ENCODE measurements around the gene DLGAP1.

Gene DLGAP1

DNA sequence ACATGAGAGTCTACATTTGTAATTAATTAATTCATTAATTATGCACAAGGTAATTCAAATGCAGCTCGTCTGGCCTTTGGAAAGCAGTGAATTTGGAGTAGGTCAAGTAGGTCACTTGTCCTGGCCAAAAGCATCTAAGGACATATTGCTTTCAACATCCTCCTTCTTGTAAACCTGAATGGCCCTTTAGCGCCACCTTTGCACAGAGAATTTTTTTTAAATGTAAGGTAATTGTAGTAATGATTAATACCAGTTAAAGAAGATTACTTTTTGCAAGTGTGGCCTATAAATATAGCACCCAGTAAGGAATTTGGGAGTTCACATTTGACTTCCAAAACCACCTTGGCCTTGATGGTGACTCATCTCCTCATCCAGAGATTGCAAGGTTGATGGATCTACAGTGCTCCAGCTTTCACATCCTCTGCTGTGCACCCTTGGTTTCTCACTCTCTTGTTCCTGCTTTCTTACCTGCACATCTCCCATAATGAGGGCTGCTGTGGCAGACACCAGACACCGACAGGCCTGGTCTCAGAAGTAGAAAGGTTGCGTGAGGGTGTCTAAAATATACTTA, 523.5 kb downstream of the DLGAP1 start:
- DNase-seq (ENCODE audit: low spot score) = no peak

DNA sequence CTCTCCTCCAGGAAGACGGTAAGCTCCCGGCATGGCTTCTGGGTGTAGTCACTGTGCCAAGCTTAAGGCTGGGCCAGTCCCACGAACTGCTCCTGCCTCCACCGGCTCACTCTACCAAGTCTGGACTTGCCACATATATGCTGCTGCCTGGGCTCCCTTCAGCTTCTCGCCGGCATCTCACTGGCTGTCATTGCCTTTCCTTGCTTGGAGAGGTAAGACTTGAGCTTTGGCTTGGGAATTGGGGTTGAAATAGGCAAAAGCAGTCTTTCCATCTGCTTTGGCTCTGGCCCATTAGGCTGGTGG, 524.1 kb downstream of the DLGAP1 start:
- DNase-seq (ENCODE audit: low spot score) = no peak

DNA sequence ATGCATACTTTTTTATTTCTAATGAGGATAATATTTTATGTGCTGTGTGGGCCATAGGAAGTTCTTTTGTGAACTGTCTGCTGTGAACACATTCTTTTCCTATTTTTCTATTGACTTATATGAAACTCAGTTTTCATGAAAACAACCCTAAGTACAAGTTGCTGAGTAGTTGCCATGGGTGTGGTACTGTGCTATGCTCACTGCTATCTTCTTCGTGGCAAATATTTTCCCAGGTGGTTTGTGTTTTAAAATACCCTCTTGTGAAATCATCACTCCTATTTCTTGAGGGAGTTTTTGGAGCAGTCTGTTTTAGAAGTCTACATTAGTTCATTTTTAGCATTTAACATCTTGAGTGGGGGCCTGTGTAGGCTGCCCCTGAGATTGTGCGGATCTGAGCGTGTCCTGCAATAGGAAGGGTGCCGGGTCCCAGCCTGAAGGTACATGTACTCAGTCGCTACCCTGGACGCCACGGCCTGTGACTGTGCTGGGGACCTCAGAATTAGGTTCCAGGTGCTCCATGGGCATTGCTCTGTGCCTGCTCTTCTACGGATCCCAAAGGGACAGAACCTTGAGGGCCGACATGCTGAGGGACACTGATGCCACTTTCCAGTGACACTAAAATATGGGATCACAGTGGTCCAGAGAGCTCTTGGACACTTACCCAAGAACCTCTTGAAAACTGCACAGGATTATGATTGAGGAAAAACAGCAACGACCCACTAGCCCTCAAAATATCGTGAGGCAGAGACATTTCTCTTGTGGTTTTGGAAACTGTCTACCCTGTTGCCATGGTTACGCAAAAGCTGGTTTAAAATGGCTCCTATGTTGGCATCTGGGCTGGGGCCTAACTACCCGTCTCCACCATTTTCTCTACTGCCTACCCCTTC, 524.7 kb downstream of the DLGAP1 start:
- DNase-seq (ENCODE audit: low spot score) = no peak

DNA sequence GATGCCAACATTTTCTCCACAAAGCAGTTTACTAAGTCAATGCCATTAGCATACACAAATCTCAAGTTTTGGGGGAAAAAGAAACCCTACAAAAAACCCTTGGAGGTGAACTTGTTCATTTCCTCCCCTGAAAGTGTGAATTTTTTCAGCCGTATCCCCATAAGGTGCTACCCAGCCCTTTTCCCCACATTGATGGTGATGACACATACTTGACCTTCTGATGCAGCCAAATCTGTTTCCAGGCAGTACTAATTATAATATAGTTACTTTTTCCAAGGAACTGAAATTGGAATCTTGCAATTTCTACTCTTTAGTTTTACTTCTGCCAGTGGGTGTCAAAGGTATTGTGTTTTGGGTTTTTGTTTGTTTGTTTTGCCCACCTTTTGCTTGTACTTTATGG, 530.7 kb downstream of the DLGAP1 start:
- DNase-seq (ENCODE audit: low spot score) = no peak

DNA sequence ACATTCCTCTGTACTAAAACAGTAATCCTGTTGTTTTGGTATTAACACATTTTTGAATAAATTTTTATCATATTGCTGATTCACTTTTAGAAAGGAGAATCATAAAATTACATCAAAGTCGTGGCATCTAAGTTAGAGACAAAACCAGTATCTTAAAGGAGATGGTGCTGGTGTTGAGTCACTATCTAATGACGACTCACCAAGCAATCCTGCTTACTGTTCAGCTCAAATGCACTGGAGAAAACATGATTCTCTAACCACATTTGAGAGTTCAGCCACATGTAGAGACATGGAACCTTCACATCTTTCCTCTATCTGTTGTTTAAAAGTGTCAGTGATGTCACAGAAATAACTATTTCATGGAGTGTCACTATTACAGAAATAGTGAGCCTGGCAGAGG, 531.4 kb downstream of the DLGAP1 start:
- DNase-seq (ENCODE audit: low spot score) = no peak

DNA sequence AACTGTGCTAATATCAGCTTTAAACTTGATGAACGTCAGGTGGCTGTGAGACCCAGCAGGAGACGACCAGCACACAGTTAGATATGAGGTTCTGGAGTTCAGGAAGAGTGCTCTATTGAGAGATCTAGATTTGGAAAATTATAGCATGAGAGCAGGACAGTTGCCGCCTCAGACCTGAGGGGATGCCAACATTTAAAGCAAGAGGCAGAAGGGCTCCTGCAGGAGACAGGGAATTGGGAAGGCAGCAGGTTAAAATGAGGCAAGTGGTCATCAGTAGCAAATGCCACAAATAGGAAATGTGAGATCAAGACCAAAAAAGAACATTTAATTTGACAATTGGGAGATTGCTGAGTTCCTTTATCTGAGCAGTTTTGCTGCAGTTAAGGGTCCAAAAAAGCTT, 533.3 kb downstream of the DLGAP1 start:
- DNase-seq (ENCODE audit: low spot score) = no peak

DNA sequence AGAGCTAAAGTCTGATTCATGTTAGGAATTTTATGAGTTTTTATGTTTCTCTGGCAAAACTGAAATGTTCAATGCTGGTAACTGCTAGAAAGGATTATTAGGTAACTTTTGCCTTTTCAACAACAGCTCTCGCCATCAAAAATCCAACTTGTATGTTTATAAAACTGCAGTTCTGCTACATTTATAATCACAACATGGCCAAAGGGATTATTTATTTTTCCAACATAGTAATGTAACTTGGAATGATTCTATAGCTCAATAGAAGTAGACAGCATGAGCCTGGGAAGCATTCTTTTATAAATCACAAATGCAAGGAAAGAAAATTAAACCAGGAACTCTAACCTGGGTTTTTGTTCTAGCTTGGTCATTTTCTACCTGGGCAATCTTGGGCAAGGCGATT, 534.3 kb downstream of the DLGAP1 start:
- DNase-seq (ENCODE audit: low spot score) = no peak

DNA sequence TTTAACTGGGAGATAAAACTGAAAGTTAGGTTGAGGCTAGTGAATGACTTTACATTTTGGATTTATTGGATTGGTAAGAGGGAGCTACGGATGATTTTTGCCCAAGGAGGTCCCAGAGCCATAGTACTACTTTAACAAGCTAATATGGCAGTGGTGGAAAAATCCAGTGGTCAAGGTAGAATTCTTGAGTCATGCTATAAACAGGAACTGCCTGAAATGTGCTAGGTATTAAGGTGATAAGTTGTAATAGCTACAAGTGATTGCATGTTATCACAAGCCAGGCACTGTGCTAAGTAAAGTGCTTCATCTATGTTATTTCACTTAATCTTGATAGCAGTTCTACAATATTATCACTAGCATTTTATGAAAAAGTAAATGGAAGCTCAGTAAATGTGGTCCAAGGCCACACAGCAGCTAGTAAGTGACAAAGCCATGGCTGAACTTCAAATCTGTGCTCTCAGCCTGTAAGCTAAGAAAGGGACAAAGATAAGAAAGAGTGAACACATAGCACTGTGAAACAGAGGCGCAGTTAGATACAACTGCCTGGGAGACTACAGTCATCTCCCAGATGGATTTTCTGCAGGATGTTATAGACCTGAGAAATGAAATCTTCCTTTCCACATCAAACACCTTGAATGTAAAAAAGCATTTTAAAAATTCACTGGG, 535.6 kb downstream of the DLGAP1 start:
- no peak for DNase-seq (ENCODE audit: low spot score)

DNA sequence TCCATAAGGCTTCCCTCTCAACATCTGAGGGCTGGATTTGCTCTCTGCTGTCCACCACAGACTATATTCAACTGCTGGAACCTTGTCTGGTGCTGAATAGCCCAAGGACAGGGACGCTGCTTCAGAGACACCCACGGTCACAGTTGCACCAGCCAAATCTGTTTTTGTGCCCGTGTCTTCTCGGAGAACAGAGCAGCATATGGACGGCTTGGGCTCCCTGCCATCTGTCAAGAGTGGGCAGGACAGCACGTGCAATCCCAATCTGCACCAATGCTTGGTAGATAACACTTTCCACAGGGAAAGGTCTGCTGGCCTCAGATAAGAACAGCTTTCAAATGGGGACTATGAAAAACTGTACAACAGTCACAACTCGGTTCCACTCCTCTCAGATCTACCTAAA, 539.0 kb downstream of the DLGAP1 start:
- no peak for DNase-seq (ENCODE audit: low spot score)

DNA sequence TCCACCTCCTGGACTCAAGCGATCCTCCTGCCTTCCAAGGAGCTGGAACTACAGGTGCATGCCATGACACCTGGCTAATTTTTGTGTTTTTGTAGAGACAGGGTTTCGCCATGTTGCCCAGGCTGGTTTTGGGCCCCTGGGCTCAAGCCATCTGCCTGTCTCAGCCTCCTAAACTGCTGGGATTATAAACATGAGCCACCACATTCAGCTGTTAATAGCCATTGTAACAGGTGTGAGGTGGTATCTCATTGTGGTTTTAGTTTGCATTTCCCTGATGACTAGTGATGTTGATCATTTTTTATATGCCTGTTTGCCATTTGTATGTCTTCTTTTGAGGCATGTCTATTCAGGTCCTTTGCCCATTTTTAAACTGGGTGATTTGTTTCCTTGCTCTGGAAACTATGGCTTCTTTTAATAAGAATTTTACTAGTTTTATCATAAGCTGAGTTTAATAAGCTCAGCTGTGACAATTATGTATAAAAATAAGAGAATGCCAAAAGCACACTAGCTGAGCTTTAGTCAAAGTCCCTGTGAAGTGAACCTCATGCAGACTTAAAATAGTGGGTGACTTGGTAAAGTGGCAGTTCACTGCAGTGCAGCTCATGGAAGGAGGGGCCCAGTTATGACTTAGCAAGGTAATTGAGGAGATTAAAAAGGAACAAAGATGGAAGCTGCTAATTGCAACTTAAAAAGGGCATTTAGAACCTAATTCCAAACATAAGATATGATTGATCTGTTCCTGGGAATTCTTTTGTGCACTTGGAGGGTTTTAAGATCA, 540.1 kb downstream of the DLGAP1 start:
- no peak for DNase-seq (ENCODE audit: low spot score)

DNA sequence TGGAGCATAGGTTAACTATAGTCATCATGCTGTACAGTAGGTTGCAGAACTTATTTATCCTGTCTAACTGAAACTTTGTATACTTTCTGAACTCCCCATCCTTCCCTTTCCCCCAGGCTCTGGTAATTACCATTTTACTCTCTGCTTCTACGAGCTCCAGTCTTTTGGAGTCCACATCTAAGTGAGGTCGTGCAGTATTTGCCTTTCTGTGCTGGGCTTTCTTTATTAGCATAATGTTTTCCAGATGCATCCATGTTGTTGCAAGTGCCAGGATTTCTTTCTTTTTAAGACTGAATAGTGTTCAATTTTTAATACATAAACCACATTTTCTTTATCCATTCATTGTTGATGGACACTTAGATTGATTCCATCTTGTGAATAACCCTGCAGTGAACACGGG, 541.0 kb downstream of the DLGAP1 start:
- DNase-seq (ENCODE audit: low spot score) = no peak

DNA sequence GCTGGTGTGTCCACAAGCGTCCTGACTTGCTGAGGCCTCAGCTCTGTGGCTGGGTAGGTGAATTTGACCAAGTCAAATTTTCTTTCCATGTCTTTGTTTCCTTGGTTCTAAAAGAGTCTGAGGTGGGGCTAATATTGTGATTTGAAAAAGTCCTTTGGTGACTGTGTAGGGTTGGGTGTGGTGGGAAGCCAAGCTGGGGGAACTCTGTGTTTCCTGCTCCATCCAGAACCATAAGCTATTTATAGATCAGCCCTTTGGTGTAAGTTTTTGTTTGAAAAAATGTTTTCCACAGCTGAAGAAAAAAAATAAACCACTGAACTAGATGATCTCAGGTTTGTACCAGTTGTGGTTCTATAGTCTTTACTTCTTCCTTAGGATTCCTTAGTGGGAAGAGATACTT, 542.4 kb downstream of the DLGAP1 start:
- DNase-seq (ENCODE audit: low spot score) = no peak

DNA sequence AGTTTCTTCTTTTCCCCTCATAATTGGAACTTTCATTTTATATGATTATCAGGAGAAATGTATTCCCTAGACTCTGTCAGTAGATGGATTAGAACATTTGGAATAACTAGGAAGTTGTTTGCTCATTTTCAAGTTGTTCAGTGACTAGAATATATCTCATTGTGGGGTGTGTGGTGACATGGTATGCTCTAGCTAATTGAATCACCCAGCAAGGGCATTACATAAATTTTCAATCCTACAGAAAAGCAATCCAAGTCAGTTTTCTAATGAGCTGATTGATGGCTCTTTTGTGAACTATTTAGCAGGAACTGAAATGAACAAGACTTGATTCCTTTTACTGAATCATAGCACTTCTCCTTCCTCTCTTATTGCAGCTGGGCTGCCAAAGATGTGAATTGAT, 543.7 kb downstream of the DLGAP1 start:
- no peak for DNase-seq (ENCODE audit: low spot score)

DNA sequence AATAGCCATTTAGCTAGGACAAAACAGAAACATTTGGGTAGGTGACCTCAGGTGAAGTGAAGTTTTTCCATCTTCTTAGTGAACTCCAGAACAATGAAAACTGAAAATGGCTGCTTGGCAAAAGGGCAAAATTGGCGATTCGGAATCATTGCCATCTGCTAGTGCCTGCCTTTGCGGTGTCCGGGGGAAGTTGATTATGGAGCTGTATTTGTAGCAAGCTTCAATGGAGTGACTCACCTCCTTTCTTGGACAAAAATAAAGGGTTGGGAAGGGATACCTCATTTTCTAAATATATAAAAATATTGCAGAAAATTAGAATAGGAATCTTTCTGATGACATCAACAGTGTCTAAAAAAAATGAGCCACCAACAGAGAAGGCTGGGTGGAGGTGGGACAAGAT, 544.6 kb downstream of the DLGAP1 start:
- DNase-seq (ENCODE audit: low spot score) = no peak

DNA sequence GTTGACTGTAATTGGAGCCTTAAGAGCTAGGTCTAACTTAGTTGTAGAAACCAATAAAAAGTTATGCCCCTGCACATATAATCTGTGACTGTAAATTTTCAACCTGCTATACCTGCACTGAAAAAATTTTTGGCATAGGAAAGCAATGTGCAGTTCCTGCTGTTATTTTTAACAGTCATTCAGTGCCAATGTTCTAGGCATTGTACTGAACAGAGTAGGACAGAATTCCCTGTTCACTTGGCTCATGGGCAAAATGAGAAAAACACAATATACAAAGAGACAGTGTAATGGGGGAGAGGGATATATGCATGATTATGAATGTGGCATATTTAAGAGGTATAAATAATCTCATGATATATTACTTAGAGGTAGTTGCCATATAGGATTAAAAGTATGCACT, 547.2 kb downstream of the DLGAP1 start:
- DNase-seq (ENCODE audit: low spot score) = no peak

DNA sequence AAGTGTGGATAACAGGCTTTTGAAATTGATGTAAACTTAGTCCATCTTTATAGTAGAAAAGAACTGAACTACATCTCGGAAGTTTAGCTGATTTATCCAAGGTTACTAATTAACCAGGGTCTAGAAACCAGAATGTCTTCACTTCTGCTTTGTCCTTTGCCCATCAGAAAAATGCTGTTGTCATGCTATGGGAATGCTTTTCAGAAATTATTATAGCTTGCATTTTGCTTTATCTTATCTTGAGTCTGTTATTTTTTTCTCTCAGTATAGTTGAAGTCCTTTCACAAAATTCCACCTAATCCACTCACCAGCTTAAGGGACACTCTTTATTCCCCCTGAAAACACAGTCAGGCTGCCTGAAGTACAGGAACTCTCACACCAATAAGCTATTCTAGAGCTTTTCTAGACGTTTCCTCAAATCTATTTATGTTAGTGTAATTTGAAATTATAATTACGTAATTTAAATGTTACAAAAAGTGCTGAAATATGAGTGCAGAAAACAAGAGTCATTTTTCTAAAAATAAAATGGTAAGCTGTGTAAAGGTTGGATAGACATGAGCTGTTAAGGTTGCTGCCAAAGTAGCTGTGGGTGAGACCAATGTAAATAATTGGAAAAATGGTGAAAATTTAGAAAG, 548.9 kb downstream of the DLGAP1 start:
- no peak for DNase-seq (ENCODE audit: low spot score)

DNA sequence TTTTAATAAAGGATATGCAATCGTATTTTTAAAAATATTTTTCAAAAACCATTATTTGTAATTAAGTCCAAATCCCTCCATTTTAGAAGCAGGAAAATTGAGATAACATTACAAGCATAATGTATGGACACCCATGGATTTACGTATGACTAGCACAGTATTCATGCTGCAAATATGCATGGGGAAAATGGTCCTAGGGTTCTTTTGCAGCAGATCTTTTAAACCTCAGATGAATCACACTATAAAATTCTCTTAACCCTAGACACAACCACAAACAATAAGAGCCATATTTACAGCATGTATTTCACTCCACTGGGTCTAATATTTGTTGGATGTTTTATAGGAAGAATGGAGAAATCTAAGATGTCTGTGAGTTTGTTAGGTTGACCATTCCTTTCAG, 551.8 kb downstream of the DLGAP1 start:
- DNase-seq (ENCODE audit: low spot score) = no peak

DNA sequence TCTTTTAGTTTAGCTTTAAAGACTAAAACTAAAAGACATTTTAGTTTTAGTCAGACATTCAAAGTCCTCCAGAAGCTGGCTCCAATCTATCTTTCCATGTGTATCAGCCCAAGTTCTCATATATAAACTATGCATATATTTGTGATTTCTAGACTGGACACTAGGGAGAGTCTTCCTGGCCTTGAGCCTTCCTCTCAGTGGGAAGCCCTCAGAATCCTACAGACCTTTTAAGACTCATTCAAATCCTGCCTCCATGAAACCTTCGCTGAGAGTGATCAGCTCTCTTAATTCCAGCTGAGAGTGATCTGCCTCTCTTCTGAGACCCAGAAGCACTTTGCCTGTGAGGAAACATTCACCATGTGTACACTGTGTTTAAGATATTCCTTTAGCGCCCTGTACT, 552.4 kb downstream of the DLGAP1 start:
- DNase-seq (ENCODE audit: low spot score) = no peak

DNA sequence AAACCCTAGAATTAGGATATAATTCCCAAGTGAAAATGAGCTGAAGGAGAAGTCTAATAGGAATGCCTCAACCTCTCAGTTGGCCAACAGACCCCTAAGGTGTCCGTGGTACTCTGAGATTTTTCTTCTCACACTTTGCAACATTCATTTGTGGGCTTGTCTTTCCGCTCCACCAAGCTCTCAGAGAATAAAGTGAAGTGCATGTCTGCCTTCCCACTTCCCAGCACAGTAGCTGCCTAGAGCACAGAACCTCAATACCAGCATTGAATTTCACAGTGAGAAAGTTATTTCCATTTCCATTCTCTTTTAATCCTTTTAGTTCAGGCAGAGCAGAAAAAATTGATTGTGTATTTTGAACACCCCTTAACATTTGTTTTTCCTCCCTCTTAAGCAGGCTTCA, 553.3 kb downstream of the DLGAP1 start:
- DNase-seq (ENCODE audit: low spot score) = no peak

DNA sequence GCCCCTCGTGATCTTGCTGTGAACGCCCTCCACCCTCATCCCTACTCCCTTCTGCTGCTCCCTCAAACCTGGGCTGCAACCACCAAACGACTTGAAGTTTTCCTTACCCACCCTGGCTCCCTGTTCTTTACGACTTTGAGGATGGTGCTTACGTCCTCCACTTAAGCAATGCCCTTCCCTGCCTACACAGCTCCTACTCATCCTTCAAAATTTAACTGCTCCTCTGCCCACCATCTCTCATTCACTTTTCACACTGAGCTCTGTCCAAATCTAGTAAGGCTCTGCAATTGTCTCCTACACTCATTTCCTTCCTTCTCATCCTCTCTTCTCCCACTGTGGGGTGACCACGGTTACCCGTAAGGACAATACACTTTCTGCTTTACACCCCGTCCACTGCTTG, 554.1 kb downstream of the DLGAP1 start:
- no peak for DNase-seq (ENCODE audit: low spot score)

DNA sequence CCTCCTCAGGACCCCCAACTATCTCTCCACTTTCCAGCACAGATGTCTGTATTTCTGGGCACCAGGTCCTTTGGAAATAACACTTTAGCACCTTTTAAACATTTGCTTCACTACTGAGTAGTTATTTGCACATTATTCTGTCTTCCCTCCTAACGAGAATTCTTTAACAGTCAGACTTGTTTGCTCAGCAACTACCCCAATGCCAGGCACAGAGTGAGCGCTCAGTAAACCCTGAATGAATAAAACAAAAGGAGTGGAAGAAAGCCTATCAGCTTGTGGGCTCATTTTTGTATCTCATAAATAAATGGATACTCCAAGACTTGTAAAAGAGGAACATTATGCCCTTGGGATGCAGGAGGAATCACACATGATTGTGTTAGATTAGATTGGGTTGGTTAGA, 554.8 kb downstream of the DLGAP1 start:
- no peak for DNase-seq (ENCODE audit: low spot score)

DNA sequence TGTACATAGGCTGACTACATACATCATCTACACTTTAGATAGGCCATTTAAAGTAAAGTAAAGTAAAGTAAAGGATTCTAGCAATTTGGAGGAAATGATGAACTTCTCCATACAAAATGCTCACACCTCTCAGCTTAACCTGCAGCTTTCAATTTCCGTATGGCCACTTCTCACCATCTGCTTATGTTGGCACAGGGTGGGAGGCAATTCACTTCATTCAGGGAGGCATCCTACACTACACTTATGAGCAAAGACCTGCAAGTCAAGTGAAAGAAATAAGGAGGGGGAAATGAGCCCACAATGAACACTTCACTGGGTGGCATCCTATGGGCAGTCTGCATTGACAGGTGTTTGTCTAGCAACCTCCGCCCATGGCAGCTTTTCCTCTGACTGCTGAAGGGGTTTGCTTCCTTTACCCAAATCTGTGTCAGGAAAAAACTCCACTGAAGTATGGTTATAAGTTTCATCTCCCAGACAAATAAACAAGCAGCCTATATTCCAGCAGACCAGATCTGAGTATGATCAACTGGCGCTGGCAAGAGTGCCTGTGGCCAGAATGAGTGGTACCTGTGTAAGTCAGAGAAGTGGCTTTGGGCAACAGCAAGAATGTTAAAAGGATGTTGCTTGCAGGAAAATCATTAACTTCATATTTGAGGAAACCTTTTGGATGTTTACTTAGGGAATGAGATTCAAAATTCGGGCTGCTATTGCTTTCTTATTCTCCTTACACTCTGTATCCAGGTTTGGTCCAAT, 556.1 kb downstream of the DLGAP1 start:
- DNase-seq (ENCODE audit: low spot score) = no peak
